PFSK-1 (cell line): ENCODE measurements around the gene DIP2B. TPM values are rescaled to one million over a fixed set of nuclear protein-coding genes. Genes with fewer than 3 reads are reported as not detected.
A peak's percentile ranks its signal among the peaks of the same experiment; 100 is the strongest.

Experiments used
- FOXP2 ChIP-seq: optimal IDR thresholded peaks from 2 replicates; pipeline ENCODE3; 2011; ENCODE audit warnings: borderline replicate concordance, control low read depth, inconsistent platforms; ENCODE audit not compliant: insufficient read depth; ENCODE audit errors: extremely low read length, extremely low read depth
- POLR2AphosphoS5 ChIP-seq: IDR thresholded peaks from 2 replicates; pipeline ENCODE4 v1.6.1; 2012; ENCODE audit warnings: low read depth, mild to moderate bottlenecking, control low read depth, low read length, moderate library complexity
- SIN3A ChIP-seq: IDR thresholded peaks from 2 replicates; pipeline ENCODE4 v1.6.1; 2012; ENCODE audit warnings: mild to moderate bottlenecking, low read length, moderate library complexity, borderline replicate concordance; ENCODE audit not compliant: insufficient read depth
- TAF1 ChIP-seq: IDR thresholded peaks from 2 replicates; pipeline ENCODE4 v1.6.1; 2012; ENCODE audit warnings: low read length, control low read depth, borderline replicate concordance; ENCODE audit not compliant: insufficient read depth
- polyA plus RNA-seq: library from polyadenylated mRNA; unstranded; fragments of >200 nt; gene quantifications from one replicate; pipeline ENCODE4 v1.2.1, GENCODE V29; 2012; ENCODE audit warnings: low read depth, missing spikeins; ENCODE audit not compliant: insufficient read length
- TF ChIP-seq, protein P1 (sequence below), 2 experiments: IDR thresholded peaks; 2 replicates each; pipeline versions ENCODE4 v1.6.1 to v1.8.0; 2011 to 2012; ENCODE audit warnings: low read depth in 2 of 2, low read length in 2 of 2, control low read depth in 1 of 2, inconsistent platforms in 1 of 2, mild to moderate bottlenecking in 1 of 2, moderate library complexity in 1 of 2; ENCODE audit not compliant: insufficient read depth in 1 of 2

Gene DIP2B, protein sequence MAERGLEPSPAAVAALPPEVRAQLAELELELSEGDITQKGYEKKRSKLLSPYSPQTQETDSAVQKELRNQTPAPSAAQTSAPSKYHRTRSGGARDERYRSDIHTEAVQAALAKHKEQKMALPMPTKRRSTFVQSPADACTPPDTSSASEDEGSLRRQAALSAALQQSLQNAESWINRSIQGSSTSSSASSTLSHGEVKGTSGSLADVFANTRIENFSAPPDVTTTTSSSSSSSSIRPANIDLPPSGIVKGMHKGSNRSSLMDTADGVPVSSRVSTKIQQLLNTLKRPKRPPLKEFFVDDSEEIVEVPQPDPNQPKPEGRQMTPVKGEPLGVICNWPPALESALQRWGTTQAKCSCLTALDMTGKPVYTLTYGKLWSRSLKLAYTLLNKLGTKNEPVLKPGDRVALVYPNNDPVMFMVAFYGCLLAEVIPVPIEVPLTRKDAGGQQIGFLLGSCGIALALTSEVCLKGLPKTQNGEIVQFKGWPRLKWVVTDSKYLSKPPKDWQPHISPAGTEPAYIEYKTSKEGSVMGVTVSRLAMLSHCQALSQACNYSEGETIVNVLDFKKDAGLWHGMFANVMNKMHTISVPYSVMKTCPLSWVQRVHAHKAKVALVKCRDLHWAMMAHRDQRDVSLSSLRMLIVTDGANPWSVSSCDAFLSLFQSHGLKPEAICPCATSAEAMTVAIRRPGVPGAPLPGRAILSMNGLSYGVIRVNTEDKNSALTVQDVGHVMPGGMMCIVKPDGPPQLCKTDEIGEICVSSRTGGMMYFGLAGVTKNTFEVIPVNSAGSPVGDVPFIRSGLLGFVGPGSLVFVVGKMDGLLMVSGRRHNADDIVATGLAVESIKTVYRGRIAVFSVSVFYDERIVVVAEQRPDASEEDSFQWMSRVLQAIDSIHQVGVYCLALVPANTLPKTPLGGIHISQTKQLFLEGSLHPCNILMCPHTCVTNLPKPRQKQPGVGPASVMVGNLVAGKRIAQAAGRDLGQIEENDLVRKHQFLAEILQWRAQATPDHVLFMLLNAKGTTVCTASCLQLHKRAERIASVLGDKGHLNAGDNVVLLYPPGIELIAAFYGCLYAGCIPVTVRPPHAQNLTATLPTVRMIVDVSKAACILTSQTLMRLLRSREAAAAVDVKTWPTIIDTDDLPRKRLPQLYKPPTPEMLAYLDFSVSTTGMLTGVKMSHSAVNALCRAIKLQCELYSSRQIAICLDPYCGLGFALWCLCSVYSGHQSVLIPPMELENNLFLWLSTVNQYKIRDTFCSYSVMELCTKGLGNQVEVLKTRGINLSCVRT (N-terminal part only)
- 12.2 TPM for polyA plus RNA-seq

DNA sequence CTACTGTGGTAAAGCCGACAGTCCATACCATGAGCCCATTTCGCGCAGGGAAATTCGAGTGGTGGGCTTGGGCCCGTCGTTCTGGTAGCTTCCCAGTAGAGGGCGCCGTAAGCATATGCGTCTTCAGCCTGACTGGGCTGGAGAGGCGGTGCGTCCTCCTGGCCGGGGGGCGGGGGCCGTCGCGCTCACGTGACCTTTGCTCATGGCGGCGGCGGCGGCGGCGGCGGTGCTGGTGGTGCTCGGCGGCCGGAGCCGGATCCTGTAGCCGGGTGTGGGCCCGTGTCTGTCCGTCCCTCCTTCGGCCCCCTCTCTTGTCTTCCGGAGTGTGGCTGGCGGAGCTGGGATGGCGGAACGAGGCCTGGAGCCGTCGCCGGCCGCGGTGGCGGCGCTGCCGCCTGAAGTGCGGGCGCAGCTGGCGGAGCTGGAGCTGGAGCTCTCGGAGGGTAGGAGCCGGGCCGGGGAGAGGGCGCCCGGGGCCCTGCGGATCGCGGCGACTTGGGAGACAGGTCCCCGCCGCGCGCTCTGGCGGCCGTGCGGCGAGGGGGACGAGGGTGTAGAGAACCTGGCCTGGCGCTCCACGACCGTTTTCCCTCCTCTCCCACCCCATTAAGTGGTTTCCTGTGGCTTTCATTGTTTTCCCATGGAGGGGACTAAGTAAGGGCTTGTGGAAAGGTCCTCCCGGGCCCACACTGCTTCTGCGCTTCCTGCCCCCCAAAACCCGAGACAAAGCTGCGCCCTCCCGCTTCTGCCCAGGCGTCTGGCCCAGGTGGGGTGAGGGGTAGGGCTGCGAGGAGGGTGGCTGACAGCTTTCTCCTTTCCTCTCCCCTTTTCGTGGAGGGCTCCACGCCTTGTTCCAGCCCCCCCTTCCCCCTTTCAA, at the start of gene DIP2B:
Gene DIP2B, plus strand, starts transcription at position 188 of the 877 bp plus-strand sequence. Its CDS starts 156 bp downstream, at position 344.
- peak; percentile 66; the same call in 1 of the 2 replicates for TF ChIP-seq TAF1
- no peak; the same call in 1 of the 2 replicates for TF ChIP-seq SIN3A
- no peak for TF ChIP-seq POLR2AphosphoS5
- TF ChIP-seq, protein P1, sequence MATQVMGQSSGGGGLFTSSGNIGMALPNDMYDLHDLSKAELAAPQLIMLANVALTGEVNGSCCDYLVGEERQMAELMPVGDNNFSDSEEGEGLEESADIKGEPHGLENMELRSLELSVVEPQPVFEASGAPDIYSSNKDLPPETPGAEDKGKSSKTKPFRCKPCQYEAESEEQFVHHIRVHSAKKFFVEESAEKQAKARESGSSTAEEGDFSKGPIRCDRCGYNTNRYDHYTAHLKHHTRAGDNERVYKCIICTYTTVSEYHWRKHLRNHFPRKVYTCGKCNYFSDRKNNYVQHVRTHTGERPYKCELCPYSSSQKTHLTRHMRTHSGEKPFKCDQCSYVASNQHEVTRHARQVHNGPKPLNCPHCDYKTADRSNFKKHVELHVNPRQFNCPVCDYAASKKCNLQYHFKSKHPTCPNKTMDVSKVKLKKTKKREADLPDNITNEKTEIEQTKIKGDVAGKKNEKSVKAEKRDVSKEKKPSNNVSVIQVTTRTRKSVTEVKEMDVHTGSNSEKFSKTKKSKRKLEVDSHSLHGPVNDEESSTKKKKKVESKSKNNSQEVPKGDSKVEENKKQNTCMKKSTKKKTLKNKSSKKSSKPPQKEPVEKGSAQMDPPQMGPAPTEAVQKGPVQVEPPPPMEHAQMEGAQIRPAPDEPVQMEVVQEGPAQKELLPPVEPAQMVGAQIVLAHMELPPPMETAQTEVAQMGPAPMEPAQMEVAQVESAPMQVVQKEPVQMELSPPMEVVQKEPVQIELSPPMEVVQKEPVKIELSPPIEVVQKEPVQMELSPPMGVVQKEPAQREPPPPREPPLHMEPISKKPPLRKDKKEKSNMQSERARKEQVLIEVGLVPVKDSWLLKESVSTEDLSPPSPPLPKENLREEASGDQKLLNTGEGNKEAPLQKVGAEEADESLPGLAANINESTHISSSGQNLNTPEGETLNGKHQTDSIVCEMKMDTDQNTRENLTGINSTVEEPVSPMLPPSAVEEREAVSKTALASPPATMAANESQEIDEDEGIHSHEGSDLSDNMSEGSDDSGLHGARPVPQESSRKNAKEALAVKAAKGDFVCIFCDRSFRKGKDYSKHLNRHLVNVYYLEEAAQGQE (IDR thresholded peaks at IDR 0.05; ENCODE audit: insufficient read depth in 1 of 2, low read depth in 2 of 2, low read length in 2 of 2): no peak
- peak; percentile 86 for TF ChIP-seq FOXP2

- TF ChIP-seq FOXP2: no peak
- no peak for TF ChIP-seq POLR2AphosphoS5
- no peak for TF ChIP-seq SIN3A
- TF ChIP-seq TAF1: no peak
- TF ChIP-seq, protein P1 (IDR thresholded peaks at IDR 0.05; ENCODE audit: insufficient read depth in 1 of 2, low read depth in 2 of 2, low read length in 2 of 2): no peak
Observed at GRCh38 chr12:50458606-50459005, 46.2 kb upstream of the DIP2B start.

DNA sequence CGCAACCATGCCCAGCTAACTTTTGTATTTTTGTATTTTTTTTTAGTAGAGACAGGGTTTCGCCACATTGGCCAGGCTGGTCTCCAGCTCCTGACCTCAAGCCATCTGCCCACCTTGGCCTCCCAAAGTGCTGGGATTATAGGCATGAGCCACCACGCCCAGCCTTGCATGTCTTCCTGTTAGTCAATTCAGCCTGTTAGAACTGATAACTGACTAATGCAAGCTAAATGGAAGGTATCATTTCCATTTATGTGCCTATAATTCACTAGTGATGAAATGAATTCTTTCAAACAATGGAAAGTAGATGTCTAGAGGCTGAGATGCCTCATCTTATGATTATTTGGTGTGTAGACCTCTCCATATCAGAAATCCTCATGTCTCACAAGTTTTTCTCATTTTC, 37.3 kb upstream of the DIP2B start:
- no peak for TF ChIP-seq SIN3A
- TF ChIP-seq FOXP2: no peak
- no peak for TF ChIP-seq POLR2AphosphoS5
- TF ChIP-seq TAF1: no peak
- TF ChIP-seq, protein P1 (IDR thresholded peaks at IDR 0.05; ENCODE audit: insufficient read depth in 1 of 2, low read depth in 2 of 2, low read length in 2 of 2): no peak
